IMR-90 (cell line): ENCODE measurements around the gene SOX8.

ENCODE experiments used
- BHLHE40 ChIP-seq: fragments of 150-350 bp; IDR thresholded peaks from 2 replicates; pipeline ENCODE4 v1.6.1; 2016; ENCODE audit warnings: mild to moderate bottlenecking, low read depth, low read length
- CEBPB ChIP-seq: IDR thresholded peaks from 2 replicates; pipeline ENCODE4 v1.6.1; 2012; ENCODE audit warnings: low read depth, low read length, improper control_type of control experiment
- CHD1 ChIP-seq: IDR thresholded peaks from 2 replicates; pipeline ENCODE4 v1.6.1; 2012; ENCODE audit warnings: low read depth, low read length, improper control_type of control experiment
- CTCF ChIP-seq: conservative IDR thresholded peaks from 2 replicates; pipeline ENCODE4 v1.5.1; 2012; ENCODE audit warnings: mild to moderate bottlenecking, low read depth, low read length, improper control_type of control experiment
- ELK1 ChIP-seq: fragments of 150-350 bp; IDR thresholded peaks from 2 replicates; pipeline ENCODE4 v1.6.1; 2016; ENCODE audit warnings: low read depth, mild to moderate bottlenecking, low read length, moderate library complexity, borderline replicate concordance
- FOS ChIP-seq: fragments of 150-350 bp; IDR thresholded peaks from 2 replicates; pipeline ENCODE4 v1.6.1; 2016; ENCODE audit warnings: low read depth, low read length
- POLR2A ChIP-seq: IDR thresholded peaks from 2 replicates; pipeline ENCODE4 v1.6.1; 2012; ENCODE audit warnings: mild to moderate bottlenecking, low read depth, low read length
- RAD21 ChIP-seq: IDR thresholded peaks from 2 replicates; pipeline ENCODE4 v1.6.1; 2012; ENCODE audit warnings: low read length, improper control_type of control experiment
- RCOR1 ChIP-seq: IDR thresholded peaks from 2 replicates; pipeline ENCODE4 v1.6.1; 2012; ENCODE audit warnings: mild to moderate bottlenecking, low read length, improper control_type of control experiment; ENCODE audit not compliant: insufficient replicate concordance
- RFX5 ChIP-seq: IDR thresholded peaks from 2 replicates; pipeline ENCODE4 v1.8.0; 2012; ENCODE audit warnings: low read depth, mild to moderate bottlenecking, low read length, moderate library complexity
- SMC3 ChIP-seq: fragments of 150-350 bp; IDR thresholded peaks from 2 replicates; pipeline ENCODE4 v1.6.1; 2016; ENCODE audit warnings: low read depth, mild to moderate bottlenecking, antibody characterized with exemption, low read length, moderate library complexity
- USF2 ChIP-seq: fragments of 150-350 bp; IDR thresholded peaks from 2 replicates; pipeline ENCODE4 v1.6.1; 2017; ENCODE audit warnings: mild to moderate bottlenecking, antibody characterized with exemption, low read length, low read depth

GRCh38 chr16:1007284-1007850 is 25.8 kb downstream of the SOX8 start:
- TF ChIP-seq CTCF = no peak
- TF ChIP-seq POLR2A = no peak
- no peak for TF ChIP-seq RCOR1
- no peak for TF ChIP-seq RAD21
- TF ChIP-seq SMC3 = no peak
- TF ChIP-seq CEBPB = no peak
- TF ChIP-seq RFX5 = no peak
- no peak for TF ChIP-seq USF2
- no peak for TF ChIP-seq ELK1
- no peak for TF ChIP-seq FOS
- no peak for TF ChIP-seq BHLHE40
- TF ChIP-seq CHD1 = no peak
